ENCODE data around the gene PTGES.
A peak's percentile ranks its signal among the peaks of the same experiment; 100 is the strongest.

PTGES gene

GRCh38 chr9:129737479-129738274, 15.2 kb downstream of the PTGES start:
- TF ChIP-seq, protein P1, sequence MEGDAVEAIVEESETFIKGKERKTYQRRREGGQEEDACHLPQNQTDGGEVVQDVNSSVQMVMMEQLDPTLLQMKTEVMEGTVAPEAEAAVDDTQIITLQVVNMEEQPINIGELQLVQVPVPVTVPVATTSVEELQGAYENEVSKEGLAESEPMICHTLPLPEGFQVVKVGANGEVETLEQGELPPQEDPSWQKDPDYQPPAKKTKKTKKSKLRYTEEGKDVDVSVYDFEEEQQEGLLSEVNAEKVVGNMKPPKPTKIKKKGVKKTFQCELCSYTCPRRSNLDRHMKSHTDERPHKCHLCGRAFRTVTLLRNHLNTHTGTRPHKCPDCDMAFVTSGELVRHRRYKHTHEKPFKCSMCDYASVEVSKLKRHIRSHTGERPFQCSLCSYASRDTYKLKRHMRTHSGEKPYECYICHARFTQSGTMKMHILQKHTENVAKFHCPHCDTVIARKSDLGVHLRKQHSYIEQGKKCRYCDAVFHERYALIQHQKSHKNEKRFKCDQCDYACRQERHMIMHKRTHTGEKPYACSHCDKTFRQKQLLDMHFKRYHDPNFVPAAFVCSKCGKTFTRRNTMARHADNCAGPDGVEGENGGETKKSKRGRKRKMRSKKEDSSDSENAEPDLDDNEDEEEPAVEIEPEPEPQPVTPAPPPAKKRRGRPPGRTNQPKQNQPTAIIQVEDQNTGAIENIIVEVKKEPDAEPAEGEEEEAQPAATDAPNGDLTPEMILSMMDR (IDR thresholded peaks at IDR 0.05), result peak; percentile 92 to 97
- peak; percentile 79 to 91 for DNase-seq
- peaks cover 0 to 11% (median 2%) of the 10 kb centered on the region in 4 donors for H3K4me1 ChIP-seq
- H3K36me3 ChIP-seq, result no peaks in the 10 kb centered on the region
- peak overlapping the region; percentile 50 to 59 for H3K4me3 ChIP-seq
- H3K27ac ChIP-seq, result peak overlapping the region; percentile 60 to 69
- H3K9me3 ChIP-seq, result no peaks in the 10 kb centered on the region
- intact Hi-C loops (cut with DNase I; ENCODE audit: low total_unique reads), result loop anchor here (2.0 to 5.0 kb wide), 2 partner anchors 47 to 95 kb away; partner anchors contain the start of gene ASB6
- peaks cover 0 to 4% of the 10 kb centered on the region in 2 donors for H3K27me3 ChIP-seq

GRCh38 chr9:129736334-129736733, 16.5 kb downstream of the PTGES start:
- intact Hi-C loops (cut with DNase I; ENCODE audit: low total_unique reads), result loop anchor here (2.0 to 5.0 kb wide), 2 partner anchors 48 to 94 kb away; partner anchors contain the start of gene ASB6
- Histone ChIP-seq H3K4me3 (no peak overlapping the region), H3K27ac (no peak overlapping the region), H3K9me3 (no peaks in the 10 kb centered on the region), H3K27me3 (peaks cover 0 to 4% of the 10 kb centered on the region in 2 donors), H3K4me1 (peaks cover 0 to 11% (median 2%) of the 10 kb centered on the region in 4 donors), H3K36me3 (no peaks in the 10 kb centered on the region)
- TF ChIP-seq, protein P1 (IDR thresholded peaks at IDR 0.05), result no peak
- no peak for DNase-seq

GRCh38 chr9:129735546-129735945, 17.3 kb downstream of the PTGES start:
- H3K27me3 ChIP-seq, result peaks cover 0 to 4% of the 10 kb centered on the region in 2 donors
- H3K4me1 ChIP-seq, result peaks cover 0 to 11% (median 2%) of the 10 kb centered on the region in 4 donors
- intact Hi-C loops (cut with DNase I; ENCODE audit: low total_unique reads), result loop anchor here (5.0 kb wide), 1 partner anchor 93 kb away; the partner anchor contains the start of gene ASB6
- no peaks in the 10 kb centered on the region for H3K36me3 ChIP-seq
- no peak for DNase-seq
- TF ChIP-seq, protein P1 (IDR thresholded peaks at IDR 0.05), result no peak
- H3K9me3 ChIP-seq, result no peaks in the 10 kb centered on the region
- no peak overlapping the region for H3K27ac ChIP-seq
- H3K4me3 ChIP-seq, result no peak overlapping the region

DNA sequence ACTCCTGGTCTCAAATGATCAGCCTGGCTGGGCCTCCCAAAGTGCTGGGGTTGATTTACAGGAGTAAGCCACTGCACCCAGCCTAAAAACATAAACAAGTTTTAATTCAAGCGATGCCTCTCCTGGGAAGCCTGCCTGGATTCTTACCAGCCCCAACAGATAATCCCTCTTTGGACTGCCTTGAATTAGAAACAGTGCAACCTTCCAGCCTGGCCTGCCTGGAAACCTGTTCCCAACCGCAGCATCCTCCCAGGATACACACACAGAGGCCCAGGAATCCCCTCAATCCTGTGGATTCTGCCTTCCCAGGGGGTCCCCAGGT, 19.2 kb downstream of the PTGES start:
- intact Hi-C loops (cut with DNase I; ENCODE audit: low total_unique reads), result no loop called here
- TF ChIP-seq, protein P1 (IDR thresholded peaks at IDR 0.05), result no peak

DNA sequence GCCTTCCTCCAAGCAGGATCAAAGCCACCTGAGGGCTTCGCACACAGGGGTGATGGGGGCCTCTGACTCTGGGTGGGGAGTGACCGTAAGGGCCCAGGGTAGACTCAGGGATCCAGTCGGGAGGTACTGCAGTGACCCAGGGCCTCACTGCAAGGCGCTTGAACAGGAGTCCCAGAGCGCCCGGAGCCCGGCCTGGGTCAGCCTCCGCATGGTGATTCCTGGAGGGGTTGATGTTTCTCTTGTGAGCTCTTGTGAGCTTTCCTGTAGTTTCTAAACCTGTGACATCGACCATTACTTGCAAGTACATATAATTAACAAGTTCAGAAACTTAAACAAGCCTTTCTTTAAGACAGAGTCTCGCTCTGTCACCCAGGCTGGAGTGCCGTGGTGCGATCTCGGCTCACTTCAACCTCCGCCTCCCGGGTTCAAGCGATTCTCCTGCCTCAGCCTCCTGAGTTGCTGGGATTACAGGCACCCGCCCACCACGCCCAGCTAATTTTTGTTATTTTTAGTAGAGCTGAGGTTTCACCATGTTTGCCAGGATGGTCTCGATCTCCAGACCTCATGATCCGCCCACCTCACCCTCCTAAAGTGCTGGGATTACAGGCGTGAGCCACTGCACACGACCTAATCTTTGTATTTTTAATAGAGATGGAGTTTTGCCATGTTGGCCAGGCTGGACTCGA, 19.8 kb downstream of the PTGES start:
- intact Hi-C loops (cut with DNase I; ENCODE audit: low total_unique reads), result no loop called here
- H3K27me3 ChIP-seq, result peaks cover 0 to 4% of the 10 kb centered on the region in 2 donors
- TF ChIP-seq, protein P1 (IDR thresholded peaks at IDR 0.05), result no peak
- H3K4me1 ChIP-seq, result peaks cover 0 to 9% (median 2%) of the 10 kb centered on the region in 4 donors
- H3K9me3 ChIP-seq, result no peaks in the 10 kb centered on the region
- H3K27ac ChIP-seq, result no peak overlapping the region
- no peak for DNase-seq
- no peak overlapping the region for H3K4me3 ChIP-seq
- H3K36me3 ChIP-seq, result no peaks in the 10 kb centered on the region

More for the DNA sequence above, 19.2 kb downstream of the PTGES start:
- Histone ChIP-seq H3K36me3 (no peaks in the 10 kb centered on the region), H3K4me1 (peaks cover 0 to 11% (median 2%) of the 10 kb centered on the region in 4 donors), H3K27me3 (peaks cover 0 to 4% of the 10 kb centered on the region in 2 donors), H3K9me3 (no peaks in the 10 kb centered on the region), H3K4me3 (no peak overlapping the region), H3K27ac (no peak overlapping the region)
- DNase-seq, result no peak

Data from tibial artery (tissue), 4 donors.